Activated B cell treated with CpG ODN at 0.5 μM for 24 hours (primary cell): ENCODE measurements around the gene SLC38A9. TPM values are rescaled to one million over a fixed set of nuclear protein-coding genes. Genes with fewer than 3 reads are reported as not detected.

Experiments
- ATAC-seq: fragments of 200-7000 bp; cut with Tn5 transposase; one replicate; pipeline ENCODE4 v1.10.0; 2021; ENCODE audit warnings: low read depth, mild to moderate bottlenecking, moderate library complexity
- CTCF ChIA-PET: fragments of 350-600 bp; sonication (Branson Sonifier 250); formaldehyde crosslinking; loops from one replicate; lab custom pipeline; 2021; ENCODE audit warnings: antibody characterized with exemption; lab: Charles Lee
- POLR2A ChIA-PET: fragments of 350-600 bp; sonication (Branson Sonifier 250); formaldehyde crosslinking; loops from one replicate; lab custom pipeline; 2021; ENCODE audit warnings: antibody characterized with exemption; lab: Charles Lee
- DNase-seq: peaks from one replicate; pipeline ENCODE4 v3.0.0; 2022
- H3K27ac Mint-ChIP-seq: one replicate; pipeline ENCODE4 v1.8.0; 2020; ENCODE audit warnings: mixed read lengths
- H3K27me3 Mint-ChIP-seq: one replicate; pipeline ENCODE4 v1.8.0; 2021; ENCODE audit warnings: mixed read lengths
- H3K36me3 Mint-ChIP-seq: one replicate; pipeline ENCODE4 v1.8.0; 2021; ENCODE audit warnings: low read depth, mixed read lengths
- H3K4me1 Mint-ChIP-seq: one replicate; pipeline ENCODE4 v1.8.0; 2021; ENCODE audit warnings: mixed read lengths
- H3K4me3 Mint-ChIP-seq: one replicate; pipeline ENCODE4 v1.8.0; 2020; ENCODE audit warnings: mild to moderate bottlenecking, mixed read lengths
- H3K9me3 Mint-ChIP-seq: one replicate; pipeline ENCODE4 v1.8.0; 2020; ENCODE audit warnings: mixed read lengths
- intact Hi-C: fragments of 100-400 bp; cut with micrococcal nuclease; formaldehyde crosslinking; loops from one replicate; pipeline ENCODE4 v1.15.1; 2024
- total RNA-seq: library from RNA; stranded (reverse); gene quantifications from 2 replicates; pipeline ENCODE4 v1.2.3, GENCODE V29; 2022
- TF ChIP-seq, protein P1 (sequence below): fragments of 200-600 bp; IDR thresholded peaks from one replicate; pipeline ENCODE4 v1.8.0; 2022; ENCODE audit warnings: antibody characterized with exemption, mild to moderate bottlenecking

Gene SLC38A9
- total RNA-seq, 1 donor from 2014 or later: 29.9 TPM

DNA sequence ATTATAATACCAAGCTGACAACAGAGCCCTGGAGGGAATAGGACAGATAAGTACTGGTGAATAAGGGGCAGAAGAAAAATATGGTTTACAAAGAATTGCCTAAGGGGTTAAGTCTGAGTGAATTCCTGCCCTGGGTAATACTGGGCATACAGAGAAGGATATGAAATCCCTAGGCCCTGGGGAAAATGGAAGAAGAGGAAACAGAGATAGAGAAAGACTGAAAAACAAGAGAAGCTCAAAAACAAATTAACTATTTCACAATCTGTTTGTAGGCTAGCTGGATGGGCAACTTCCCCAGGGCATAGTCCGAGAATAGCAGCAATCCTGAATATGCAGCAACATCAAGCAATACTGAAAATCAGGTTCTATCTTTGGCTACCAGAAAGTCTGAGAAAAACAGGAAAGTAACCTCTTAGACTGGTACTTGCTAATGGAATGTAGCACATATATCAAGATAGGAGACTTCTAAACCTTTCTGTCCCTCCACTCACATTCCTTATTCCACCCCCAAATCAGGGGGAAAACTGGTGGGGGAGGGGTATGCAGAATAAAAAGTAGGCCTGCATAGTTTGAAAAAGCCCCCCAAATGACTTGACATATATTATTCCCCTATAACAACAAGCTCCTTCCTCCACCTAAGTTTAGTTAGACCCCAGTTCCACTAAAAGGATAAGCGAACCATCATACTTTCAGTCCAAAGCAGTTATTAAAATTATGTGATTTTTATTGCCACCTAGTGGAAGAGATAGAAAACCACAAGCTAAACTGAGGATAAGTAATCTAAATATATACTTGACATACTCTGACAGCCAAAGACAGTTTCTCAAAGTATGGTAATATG, 20.6 kb downstream of the SLC38A9 start:
- DNase-seq: no peak
- no peak overlapping the region for H3K4me3 Mint-ChIP-seq
- no peak overlapping the region for H3K27ac Mint-ChIP-seq
- H3K36me3 Mint-ChIP-seq: peaks cover 9% of the 10 kb centered on the region
- H3K4me1 Mint-ChIP-seq: peaks cover 5% of the 10 kb centered on the region
- TF ChIP-seq, protein P1, sequence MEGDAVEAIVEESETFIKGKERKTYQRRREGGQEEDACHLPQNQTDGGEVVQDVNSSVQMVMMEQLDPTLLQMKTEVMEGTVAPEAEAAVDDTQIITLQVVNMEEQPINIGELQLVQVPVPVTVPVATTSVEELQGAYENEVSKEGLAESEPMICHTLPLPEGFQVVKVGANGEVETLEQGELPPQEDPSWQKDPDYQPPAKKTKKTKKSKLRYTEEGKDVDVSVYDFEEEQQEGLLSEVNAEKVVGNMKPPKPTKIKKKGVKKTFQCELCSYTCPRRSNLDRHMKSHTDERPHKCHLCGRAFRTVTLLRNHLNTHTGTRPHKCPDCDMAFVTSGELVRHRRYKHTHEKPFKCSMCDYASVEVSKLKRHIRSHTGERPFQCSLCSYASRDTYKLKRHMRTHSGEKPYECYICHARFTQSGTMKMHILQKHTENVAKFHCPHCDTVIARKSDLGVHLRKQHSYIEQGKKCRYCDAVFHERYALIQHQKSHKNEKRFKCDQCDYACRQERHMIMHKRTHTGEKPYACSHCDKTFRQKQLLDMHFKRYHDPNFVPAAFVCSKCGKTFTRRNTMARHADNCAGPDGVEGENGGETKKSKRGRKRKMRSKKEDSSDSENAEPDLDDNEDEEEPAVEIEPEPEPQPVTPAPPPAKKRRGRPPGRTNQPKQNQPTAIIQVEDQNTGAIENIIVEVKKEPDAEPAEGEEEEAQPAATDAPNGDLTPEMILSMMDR: peak; percentile 26
- POLR2A ChIA-PET: interaction anchor here (0.6 to 0.8 kb wide), 2 partner anchors 217 to 347 kb away, joined by 3 to 4 read pairs; no protein-coding TSS in a partner anchor
- H3K27me3 Mint-ChIP-seq: no peaks in the 10 kb centered on the region
- ATAC-seq: peak; percentile 58
- intact Hi-C loops: loop anchor here (1.0 to 5.0 kb wide), 5 partner anchors 284 to 519 kb away; no protein-coding TSS in a partner anchor
- H3K9me3 Mint-ChIP-seq: no peaks in the 10 kb centered on the region
- CTCF ChIA-PET: interaction anchor here (0.6 to 3.5 kb wide), 21 partner anchors 9 to 520 kb away, joined by 3 to 18 read pairs (median 3); no protein-coding TSS in a partner anchor

DNA sequence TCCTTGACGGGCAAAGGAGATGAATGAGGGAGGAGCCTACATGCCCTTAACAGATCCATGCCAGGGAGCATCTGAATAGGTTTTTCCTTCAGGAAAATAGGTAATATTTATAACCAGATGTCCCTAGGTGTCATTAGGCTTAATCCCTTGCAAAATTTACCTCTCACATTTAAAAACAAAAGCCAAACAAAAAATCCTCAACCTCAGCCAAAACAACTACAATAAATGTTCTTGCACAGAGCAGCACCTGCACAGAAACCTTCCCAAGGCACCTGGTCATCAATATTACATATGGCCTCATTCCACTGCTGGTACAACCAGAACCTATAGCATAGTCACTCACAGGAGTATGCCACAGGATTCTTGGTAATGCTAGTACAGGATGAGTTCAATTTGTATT, 30.1 kb downstream of the SLC38A9 start:
- POLR2A ChIA-PET: no interaction called here
- DNase-seq (no peak), ATAC-seq (no peak)
- intact Hi-C loops: no loop called here
- Mint-ChIP-seq H3K36me3 (peaks cover 20% of the 10 kb centered on the region), H3K9me3 (no peaks in the 10 kb centered on the region), H3K27ac (no peak overlapping the region), H3K4me3 (no peak overlapping the region), H3K27me3 (no peaks in the 10 kb centered on the region), H3K4me1 (no peaks in the 10 kb centered on the region)
- CTCF ChIA-PET: no interaction called here
- TF ChIP-seq, protein P1: no peak

DNA sequence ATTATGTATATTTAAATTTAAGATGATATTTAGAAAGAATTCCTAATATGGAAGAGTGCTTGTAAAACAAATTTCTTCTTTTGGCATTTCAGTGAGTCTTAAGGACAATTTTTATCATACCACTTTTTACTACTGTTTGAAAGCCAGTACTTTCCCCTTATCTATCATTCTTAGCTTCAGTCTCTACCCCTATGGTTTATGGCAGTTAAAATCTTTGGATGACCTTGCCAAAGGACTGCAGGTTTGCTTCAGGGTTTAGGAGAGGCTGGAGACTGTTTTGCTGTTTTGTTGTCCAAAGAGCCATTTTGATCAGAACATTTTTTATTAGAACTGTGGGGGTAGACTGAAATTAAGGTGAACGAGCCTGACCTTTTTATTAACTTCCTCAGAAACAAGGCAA, 30.8 kb downstream of the SLC38A9 start:
- H3K4me3 Mint-ChIP-seq: no peak overlapping the region
- peaks cover 17% of the 10 kb centered on the region for H3K36me3 Mint-ChIP-seq
- CTCF ChIA-PET: interaction anchor here (1.3 kb wide), 1 partner anchor 10 kb away, joined by 5 read pairs; no protein-coding TSS in a partner anchor
- ATAC-seq (no peak), DNase-seq (no peak)
- intact Hi-C loops: no loop called here
- no peaks in the 10 kb centered on the region for H3K27me3 Mint-ChIP-seq
- H3K9me3 Mint-ChIP-seq: no peaks in the 10 kb centered on the region
- no peak overlapping the region for H3K27ac Mint-ChIP-seq
- POLR2A ChIA-PET: no interaction called here
- TF ChIP-seq, protein P1: no peak
- H3K4me1 Mint-ChIP-seq: no peaks in the 10 kb centered on the region

DNA sequence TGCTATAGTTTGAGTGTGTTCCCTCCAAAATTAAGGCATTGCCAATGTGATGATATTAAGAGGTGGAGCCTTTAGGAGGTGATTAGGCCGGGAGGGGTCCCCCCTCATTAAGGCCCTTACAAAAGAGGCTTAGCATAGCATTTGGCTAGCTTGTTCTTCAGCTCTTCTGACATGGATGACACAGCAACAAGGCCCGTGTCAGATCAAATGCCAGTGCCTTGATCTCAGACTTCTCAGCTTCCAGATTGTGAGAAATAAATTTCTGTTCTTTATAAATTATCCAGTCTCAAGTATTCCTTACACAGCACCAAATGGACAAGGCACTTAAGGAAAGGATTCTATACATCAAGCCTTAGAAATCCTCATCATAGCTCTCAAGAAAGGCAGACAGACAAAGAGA, 31.8 kb downstream of the SLC38A9 start:
- H3K9me3 Mint-ChIP-seq: no peaks in the 10 kb centered on the region
- TF ChIP-seq, protein P1: no peak
- no peak overlapping the region for H3K27ac Mint-ChIP-seq
- ATAC-seq (no peak), DNase-seq (no peak)
- POLR2A ChIA-PET: no interaction called here
- intact Hi-C loops: no loop called here
- peaks cover 16% of the 10 kb centered on the region for H3K36me3 Mint-ChIP-seq
- no peaks in the 10 kb centered on the region for H3K27me3 Mint-ChIP-seq
- no peaks in the 10 kb centered on the region for H3K4me1 Mint-ChIP-seq
- CTCF ChIA-PET: interaction anchor here (1.3 kb wide), 1 partner anchor 11 kb away, joined by 5 read pairs; no protein-coding TSS in a partner anchor
- no peak overlapping the region for H3K4me3 Mint-ChIP-seq

DNA sequence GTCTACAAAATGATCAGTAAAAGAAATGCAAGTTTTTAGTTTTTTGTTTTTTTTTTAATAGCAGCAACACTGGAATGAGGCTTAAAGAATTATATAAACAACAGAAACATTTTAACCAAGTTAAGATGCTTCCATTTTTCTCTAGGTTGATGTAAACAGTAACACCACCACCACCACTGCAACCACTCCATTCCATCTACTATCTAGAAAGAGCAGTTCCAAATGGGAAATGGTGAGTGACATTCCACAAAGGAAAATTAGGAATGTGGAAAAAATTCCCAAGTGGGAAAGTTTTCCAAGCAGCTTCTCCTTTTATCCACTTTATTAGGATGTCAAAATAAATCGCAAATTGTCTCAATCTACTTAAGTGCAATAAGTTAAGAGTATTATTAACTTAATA, 32.6 kb downstream of the SLC38A9 start:
- Mint-ChIP-seq H3K4me3 (no peak overlapping the region), H3K27ac (no peak overlapping the region), H3K27me3 (no peaks in the 10 kb centered on the region), H3K36me3 (peaks cover 14% of the 10 kb centered on the region), H3K4me1 (no peaks in the 10 kb centered on the region), H3K9me3 (no peaks in the 10 kb centered on the region)
- ATAC-seq (no peak), DNase-seq (no peak)
- POLR2A ChIA-PET: no interaction called here
- CTCF ChIA-PET: no interaction called here
- TF ChIP-seq, protein P1: no peak
- intact Hi-C loops: no loop called here
